ENCODE measurements around the gene NAPSA. TPM values are rescaled to one million over a fixed set of nuclear protein-coding genes. Genes with fewer than 3 reads are reported as not detected.

The NAPSA gene
- total and polyA plus RNA-seq, 9 of the 15 experiments (the other 6 are each of a cell fraction or from before 2014, with no cell fraction given): 0.25 to 1.9 (median 0.69) TPM

DNA sequence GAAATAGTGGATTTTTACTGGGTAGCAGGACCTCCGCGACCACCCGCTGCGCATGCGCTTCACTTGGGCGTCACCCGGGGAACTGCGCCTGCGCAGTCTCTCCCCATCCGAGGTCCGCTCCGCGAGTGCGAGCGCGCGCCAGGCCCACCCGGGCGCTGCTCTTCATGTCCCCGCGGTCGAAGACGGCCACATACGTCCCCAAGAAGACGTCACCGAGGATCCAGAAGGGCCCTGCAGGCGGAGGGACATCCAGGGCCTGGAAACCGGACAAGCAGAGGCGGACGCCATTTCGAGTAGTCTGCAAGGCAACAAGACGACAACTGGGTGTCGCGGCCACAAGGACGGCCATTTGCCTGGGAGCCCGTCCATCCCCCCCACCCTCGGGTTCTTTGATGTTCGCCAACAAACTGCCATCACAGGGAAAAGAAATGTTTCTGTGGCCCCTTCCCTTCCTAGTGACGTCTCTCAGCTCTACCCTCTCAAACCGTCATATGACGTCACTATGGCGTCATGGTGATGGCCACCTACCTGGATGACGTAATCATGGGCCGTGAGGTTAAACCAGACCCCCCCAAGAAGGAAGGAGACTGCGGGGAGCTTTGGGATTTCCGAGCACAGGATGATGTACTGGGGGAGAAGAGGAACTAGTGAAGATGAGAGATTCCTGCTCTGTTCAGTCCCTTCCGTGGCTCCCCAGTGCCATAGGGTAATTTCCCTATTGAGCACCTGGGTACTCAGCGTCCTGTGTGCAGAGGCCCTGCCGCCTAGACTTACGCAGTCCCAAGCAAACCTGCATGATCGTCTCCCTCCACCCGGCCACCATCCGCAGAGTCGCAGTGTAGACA, 6.7 kb downstream of the NAPSA start (continued):
- TF ChIP-seq, protein P1, sequence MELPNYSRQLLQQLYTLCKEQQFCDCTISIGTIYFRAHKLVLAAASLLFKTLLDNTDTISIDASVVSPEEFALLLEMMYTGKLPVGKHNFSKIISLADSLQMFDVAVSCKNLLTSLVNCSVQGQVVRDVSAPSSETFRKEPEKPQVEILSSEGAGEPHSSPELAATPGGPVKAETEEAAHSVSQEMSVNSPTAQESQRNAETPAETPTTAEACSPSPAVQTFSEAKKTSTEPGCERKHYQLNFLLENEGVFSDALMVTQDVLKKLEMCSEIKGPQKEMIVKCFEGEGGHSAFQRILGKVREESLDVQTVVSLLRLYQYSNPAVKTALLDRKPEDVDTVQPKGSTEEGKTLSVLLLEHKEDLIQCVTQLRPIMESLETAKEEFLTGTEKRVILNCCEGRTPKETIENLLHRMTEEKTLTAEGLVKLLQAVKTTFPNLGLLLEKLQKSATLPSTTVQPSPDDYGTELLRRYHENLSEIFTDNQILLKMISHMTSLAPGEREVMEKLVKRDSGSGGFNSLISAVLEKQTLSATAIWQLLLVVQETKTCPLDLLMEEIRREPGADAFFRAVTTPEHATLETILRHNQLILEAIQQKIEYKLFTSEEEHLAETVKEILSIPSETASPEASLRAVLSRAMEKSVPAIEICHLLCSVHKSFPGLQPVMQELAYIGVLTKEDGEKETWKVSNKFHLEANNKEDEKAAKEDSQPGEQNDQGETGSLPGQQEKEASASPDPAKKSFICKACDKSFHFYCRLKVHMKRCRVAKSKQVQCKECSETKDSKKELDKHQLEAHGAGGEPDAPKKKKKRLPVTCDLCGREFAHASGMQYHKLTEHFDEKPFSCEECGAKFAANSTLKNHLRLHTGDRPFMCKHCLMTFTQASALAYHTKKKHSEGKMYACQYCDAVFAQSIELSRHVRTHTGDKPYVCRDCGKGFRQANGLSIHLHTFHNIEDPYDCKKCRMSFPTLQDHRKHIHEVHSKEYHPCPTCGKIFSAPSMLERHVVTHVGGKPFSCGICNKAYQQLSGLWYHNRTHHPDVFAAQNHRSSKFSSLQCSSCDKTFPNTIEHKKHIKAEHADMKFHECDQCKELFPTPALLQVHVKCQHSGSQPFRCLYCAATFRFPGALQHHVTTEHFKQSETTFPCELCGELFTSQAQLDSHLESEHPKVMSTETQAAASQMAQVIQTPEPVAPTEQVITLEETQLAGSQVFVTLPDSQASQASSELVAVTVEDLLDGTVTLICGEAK (IDR thresholded peaks at IDR 0.05): no peak
- TF ChIP-seq, protein P1 (CRISPR knock-in tag; IDR thresholded peaks at IDR 0.05): no peak
- TF ChIP-seq, protein P2, sequence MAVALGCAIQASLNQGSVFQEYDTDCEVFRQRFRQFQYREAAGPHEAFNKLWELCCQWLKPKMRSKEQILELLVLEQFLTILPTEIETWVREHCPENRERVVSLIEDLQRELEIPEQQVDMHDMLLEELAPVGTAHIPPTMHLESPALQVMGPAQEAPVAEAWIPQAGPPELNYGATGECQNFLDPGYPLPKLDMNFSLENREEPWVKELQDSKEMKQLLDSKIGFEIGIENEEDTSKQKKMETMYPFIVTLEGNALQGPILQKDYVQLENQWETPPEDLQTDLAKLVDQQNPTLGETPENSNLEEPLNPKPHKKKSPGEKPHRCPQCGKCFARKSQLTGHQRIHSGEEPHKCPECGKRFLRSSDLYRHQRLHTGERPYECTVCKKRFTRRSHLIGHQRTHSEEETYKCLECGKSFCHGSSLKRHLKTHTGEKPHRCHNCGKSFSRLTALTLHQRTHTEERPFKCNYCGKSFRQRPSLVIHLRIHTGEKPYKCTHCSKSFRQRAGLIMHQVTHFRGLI (CRISPR knock-in tag; IDR thresholded peaks at IDR 0.05): no peak
- no peak for TF ChIP-seq MCM5 (IDR thresholded peaks at IDR 0.05; ENCODE audit: low read depth)
- TF ChIP-seq PHF8 (IDR thresholded peaks at IDR 0.05; ENCODE audit: borderline replicate concordance, low read length): peak; percentile 92
- TF ChIP-seq ZC3H4 (CRISPR knock-in tag; IDR thresholded peaks at IDR 0.05; ENCODE audit: borderline replicate concordance): no peak
- TF ChIP-seq MYNN (IDR thresholded peaks at IDR 0.05): no peak
- TF ChIP-seq MYNN (CRISPR knock-in tag; IDR thresholded peaks at IDR 0.05): no peak
- TF ChIP-seq EP300 (IDR thresholded peaks at IDR 0.05; ENCODE audit: low read length): no peak
- TF ChIP-seq SRSF1 (IDR thresholded peaks at IDR 0.05; ENCODE audit: low read depth, low read length): no peak
- no peak for TF ChIP-seq CBX2 (IDR thresholded peaks at IDR 0.05; ENCODE audit: insufficient read depth, low read length, poor library complexity, severe bottlenecking)
- 0 out of 2 replicates have a peak, but pooled peaks have one; percentile 52 for TF ChIP-seq ERF (CRISPR knock-in tag; IDR thresholded peaks at IDR 0.05)
- no peak for TF ChIP-seq POLR2H (tag; IDR thresholded peaks at IDR 0.05; ENCODE audit: low read depth)
- TF ChIP-seq, protein P3, sequence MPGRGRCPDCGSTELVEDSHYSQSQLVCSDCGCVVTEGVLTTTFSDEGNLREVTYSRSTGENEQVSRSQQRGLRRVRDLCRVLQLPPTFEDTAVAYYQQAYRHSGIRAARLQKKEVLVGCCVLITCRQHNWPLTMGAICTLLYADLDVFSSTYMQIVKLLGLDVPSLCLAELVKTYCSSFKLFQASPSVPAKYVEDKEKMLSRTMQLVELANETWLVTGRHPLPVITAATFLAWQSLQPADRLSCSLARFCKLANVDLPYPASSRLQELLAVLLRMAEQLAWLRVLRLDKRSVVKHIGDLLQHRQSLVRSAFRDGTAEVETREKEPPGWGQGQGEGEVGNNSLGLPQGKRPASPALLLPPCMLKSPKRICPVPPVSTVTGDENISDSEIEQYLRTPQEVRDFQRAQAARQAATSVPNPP (IDR thresholded peaks at IDR 0.05; ENCODE audit: borderline replicate concordance, insufficient read depth, insufficient read length): no peak
- peak; percentile 64 for TF ChIP-seq MBD2 (IDR thresholded peaks at IDR 0.05; ENCODE audit: borderline replicate concordance, low read depth)

All from K562 (cell line).